A673 (cell line): ENCODE data around the gene ZSWIM5. TPM values are rescaled to one million over a fixed set of nuclear protein-coding genes. Genes with fewer than 3 reads are reported as not detected.

Source experiments
- BruUV-seq: library from RNA; stranded (reverse); fragments of 400-500 nt; replicated peaks from 2 replicates; lab custom pipeline; 2021; lab: Mats Ljungman, UMichigan
- CTCF ChIA-PET: fragments of 300-600 bp; sonication (Branson Sonifier 250); formaldehyde crosslinking; loops from one replicate; lab custom pipeline; 2022; ENCODE audit warnings: antibody characterized with exemption; lab: Charles Lee
- POLR2A ChIA-PET: fragments of 300-600 bp; sonication (Branson Sonifier 250); formaldehyde crosslinking; loops from one replicate; lab custom pipeline; 2022; ENCODE audit warnings: antibody characterized with exemption; ENCODE audit not compliant: low non-redundant PET; lab: Charles Lee
- DNase-seq: peaks from one replicate; pipeline ENCODE4 v3.0.0-alpha.2; 2015; ENCODE audit warnings: low spot score
- H3K27ac ChIP-seq: fragments of 200-600 bp; sonication (generic); 2 replicates; pipeline ENCODE4 v1.5.1; 2016; ENCODE audit warnings: mixed run types, low read depth, mild to moderate bottlenecking, mixed read lengths, antibody characterized with exemption, low read length; ENCODE audit not compliant: poor library complexity, severe bottlenecking
- H3K27me3 ChIP-seq: fragments of 200-600 bp; sonication (generic); replicated peaks from 2 replicates; pipeline ENCODE4 v1.6.1; 2017; ENCODE audit warnings: mixed run types, low read depth, mild to moderate bottlenecking, mixed read lengths, antibody characterized with exemption, low read length; ENCODE audit not compliant: insufficient read depth, poor library complexity
- H3K36me3 ChIP-seq: fragments of 200-600 bp; sonication (generic); 2 replicates; pipeline ENCODE4 v1.6.1; 2016; ENCODE audit warnings: mixed run types, mild to moderate bottlenecking, mixed read lengths, antibody characterized with exemption, low read length; ENCODE audit not compliant: insufficient read depth, poor library complexity, severe bottlenecking
- H3K4me1 ChIP-seq: fragments of 200-600 bp; sonication (generic); 2 replicates; pipeline ENCODE4 v1.6.1; 2017; ENCODE audit warnings: mixed run types, mild to moderate bottlenecking, mixed read lengths, antibody characterized with exemption, low read length; ENCODE audit not compliant: insufficient read depth, poor library complexity, severe bottlenecking
- H3K4me3 ChIP-seq: fragments of 200-600 bp; sonication (generic); 2 replicates; pipeline ENCODE4 v1.5.1; 2016; ENCODE audit warnings: low read depth, mixed run types, mild to moderate bottlenecking, mixed read lengths, low read length; ENCODE audit not compliant: poor library complexity, severe bottlenecking
- H3K9me3 ChIP-seq: fragments of 200-600 bp; sonication (generic); 2 replicates; pipeline ENCODE4 v1.6.1; 2016; ENCODE audit warnings: mixed run types, low read depth, mild to moderate bottlenecking, mixed read lengths, antibody characterized with exemption, low read length; ENCODE audit not compliant: poor library complexity, severe bottlenecking
- EZH2 ChIP-seq: fragments of 200-600 bp; sonication (generic); IDR thresholded peaks from 2 replicates; pipeline ENCODE4 v1.6.1; 2017; ENCODE audit warnings: borderline replicate concordance, low read depth, mild to moderate bottlenecking, mixed read lengths, antibody characterized with exemption, low read length; ENCODE audit not compliant: poor library complexity, severe bottlenecking
- intact Hi-C: fragments of 100-400 bp; cut with micrococcal nuclease; formaldehyde crosslinking; loops from one replicate; pipeline ENCODE4 v1.10.0; 2022; ENCODE audit not compliant: unreplicated experiment
- total RNA-seq: library from RNA; stranded (reverse); gene quantifications from 2 replicates; pipeline ENCODE4 v1.2.3, GENCODE V29; 2021
- TF ChIP-seq, protein P1 (sequence below): fragments of 300-800, 200-600 bp; sonication (generic); conservative IDR thresholded peaks from 2 replicates; pipeline ENCODE4 v1.5.1; 2017; ENCODE audit warnings: low read depth, mild to moderate bottlenecking, antibody characterized with exemption, low read length, moderate library complexity, mixed read lengths

The ZSWIM5 gene
- total RNA-seq, 1 experiment from 2014 or later = 0.67 TPM

DNA sequence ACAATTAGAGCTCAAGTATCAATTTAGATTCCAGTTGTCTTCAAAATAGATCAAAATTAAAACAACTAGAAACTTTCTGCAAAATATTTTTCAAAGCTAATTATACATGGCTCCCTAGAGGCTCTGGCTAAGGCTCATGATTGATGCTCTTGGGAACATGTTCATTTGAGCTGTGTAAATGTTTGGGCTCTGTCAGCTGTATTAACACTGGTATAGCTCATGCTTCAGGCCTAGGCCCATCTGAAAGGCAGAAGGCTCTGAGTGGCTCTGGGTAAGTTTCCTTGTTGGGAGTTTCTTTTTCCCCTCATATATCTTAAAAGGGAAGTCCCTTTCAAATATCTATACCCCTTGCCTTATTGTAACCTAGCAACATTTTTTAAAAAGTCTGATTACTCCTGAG lies 113.1 kb downstream of the ZSWIM5 start:
- Histone ChIP-seq H3K4me3 (no peak overlapping the region), H3K9me3 (no peaks in the 10 kb centered on the region), H3K27me3 (no peaks in the 10 kb centered on the region), H3K27ac (no peak overlapping the region), H3K36me3 (no peaks in the 10 kb centered on the region), H3K4me1 (no peaks in the 10 kb centered on the region)
- ChIA-PET CTCF (no interaction called here), POLR2A (no interaction called here)
- TF ChIP-seq, protein P1, sequence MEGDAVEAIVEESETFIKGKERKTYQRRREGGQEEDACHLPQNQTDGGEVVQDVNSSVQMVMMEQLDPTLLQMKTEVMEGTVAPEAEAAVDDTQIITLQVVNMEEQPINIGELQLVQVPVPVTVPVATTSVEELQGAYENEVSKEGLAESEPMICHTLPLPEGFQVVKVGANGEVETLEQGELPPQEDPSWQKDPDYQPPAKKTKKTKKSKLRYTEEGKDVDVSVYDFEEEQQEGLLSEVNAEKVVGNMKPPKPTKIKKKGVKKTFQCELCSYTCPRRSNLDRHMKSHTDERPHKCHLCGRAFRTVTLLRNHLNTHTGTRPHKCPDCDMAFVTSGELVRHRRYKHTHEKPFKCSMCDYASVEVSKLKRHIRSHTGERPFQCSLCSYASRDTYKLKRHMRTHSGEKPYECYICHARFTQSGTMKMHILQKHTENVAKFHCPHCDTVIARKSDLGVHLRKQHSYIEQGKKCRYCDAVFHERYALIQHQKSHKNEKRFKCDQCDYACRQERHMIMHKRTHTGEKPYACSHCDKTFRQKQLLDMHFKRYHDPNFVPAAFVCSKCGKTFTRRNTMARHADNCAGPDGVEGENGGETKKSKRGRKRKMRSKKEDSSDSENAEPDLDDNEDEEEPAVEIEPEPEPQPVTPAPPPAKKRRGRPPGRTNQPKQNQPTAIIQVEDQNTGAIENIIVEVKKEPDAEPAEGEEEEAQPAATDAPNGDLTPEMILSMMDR = no peak
- no peak for TF ChIP-seq EZH2
- no TSS peak for BruUV-seq
- intact Hi-C loops = no loop called here
- no peak for DNase-seq

DNA sequence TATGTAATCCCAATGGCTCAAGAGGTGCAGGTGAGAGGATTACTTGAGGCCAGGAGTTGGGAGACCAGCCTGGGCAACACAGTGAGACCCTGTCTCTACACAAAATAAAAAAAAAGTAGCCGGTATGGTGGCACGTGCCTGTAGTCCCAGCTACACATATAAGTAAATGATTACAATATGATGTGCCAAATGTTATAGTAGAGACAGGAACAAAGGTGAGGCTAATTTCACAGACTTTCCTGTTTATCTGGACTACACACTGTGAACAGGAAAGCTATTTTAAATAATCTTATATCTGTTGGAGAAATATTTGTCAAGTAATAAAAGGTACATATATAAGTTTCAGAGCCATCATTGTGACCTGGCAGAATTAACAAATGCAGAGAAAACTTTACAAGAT lies 116.7 kb downstream of the ZSWIM5 start:
- intact Hi-C loops = no loop called here
- Histone ChIP-seq H3K4me1 (no peaks in the 10 kb centered on the region), H3K27me3 (no peaks in the 10 kb centered on the region), H3K27ac (no peak overlapping the region), H3K36me3 (no peaks in the 10 kb centered on the region), H3K9me3 (no peaks in the 10 kb centered on the region), H3K4me3 (no peak overlapping the region)
- POLR2A ChIA-PET = no interaction called here
- no TSS peak for BruUV-seq
- DNase-seq = no peak
- CTCF ChIA-PET = no interaction called here
- TF ChIP-seq EZH2 = no peak
- TF ChIP-seq, protein P1 = no peak

DNA sequence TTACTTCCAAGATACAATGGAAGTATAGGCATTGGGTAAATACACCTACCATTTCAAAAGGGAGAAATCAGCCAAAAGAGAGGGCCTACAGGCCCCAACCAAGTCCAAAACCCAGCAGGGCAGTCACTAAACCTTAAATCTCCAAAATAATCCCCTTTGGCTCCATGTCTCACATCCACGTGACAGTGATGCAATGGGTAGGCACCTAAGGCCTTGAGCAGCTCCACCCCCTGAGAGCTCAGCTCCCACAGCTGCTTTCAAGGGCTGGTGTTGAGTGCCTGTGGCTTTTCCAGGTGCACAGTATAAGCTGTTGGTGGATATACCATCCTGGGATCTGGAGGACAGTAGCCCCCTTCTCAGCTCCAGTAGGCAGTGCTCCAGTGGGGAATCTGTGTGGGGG lies 121.8 kb downstream of the ZSWIM5 start:
- Histone ChIP-seq H3K36me3 (no peaks in the 10 kb centered on the region), H3K4me3 (no peak overlapping the region), H3K27ac (no peak overlapping the region), H3K9me3 (no peaks in the 10 kb centered on the region), H3K27me3 (no peaks in the 10 kb centered on the region), H3K4me1 (no peaks in the 10 kb centered on the region)
- intact Hi-C loops = no loop called here
- TF ChIP-seq, protein P1 = no peak
- TF ChIP-seq EZH2 = no peak
- DNase-seq = no peak
- no TSS peak for BruUV-seq
- ChIA-PET CTCF (no interaction called here), POLR2A (interaction anchor here (0.7 kb wide), 1 partner anchor 155 kb away, joined by 14 read pairs; no protein-coding TSS in a partner anchor)
